ENCODE data around the gene TIMP3. TPM values are rescaled to one million over a fixed set of nuclear protein-coding genes. Genes with fewer than 3 reads are reported as not detected.

TIMP3 gene
- total RNA-seq, 1 donor from 2014 or later, result not detected

DNA sequence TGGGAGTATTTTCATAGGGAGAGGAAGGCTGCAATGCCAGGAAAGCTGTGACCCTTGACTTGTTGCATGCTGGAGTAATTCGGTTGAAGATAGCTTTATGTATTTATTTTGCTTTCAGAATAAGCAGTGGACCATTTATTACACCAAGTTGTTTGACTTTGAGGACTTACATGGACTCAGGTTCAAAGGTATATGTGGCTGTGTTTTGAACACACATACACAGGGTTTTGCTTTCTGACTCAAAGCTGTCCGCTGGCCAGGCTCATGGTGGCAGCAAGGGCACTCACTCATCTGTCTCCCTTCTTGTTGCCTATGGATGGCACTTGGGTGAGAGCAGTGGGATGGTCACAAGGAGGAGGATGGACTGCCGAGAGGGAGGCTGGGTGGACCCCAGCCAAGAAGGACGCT, 6.5 kb downstream of the TIMP3 start:
- intact Hi-C loops (cut with micrococcal nuclease), result no loop called here
- Mint-ChIP-seq H3K27ac (no peak overlapping the region), H3K4me1 (no peaks in the 10 kb centered on the region), H3K36me3 (ENCODE audit: low read depth) (no peaks in the 10 kb centered on the region), H3K9me3 (no peaks in the 10 kb centered on the region), H3K27me3 (peaks cover 13% of the 10 kb centered on the region), H3K4me3 (no peak overlapping the region)
- DNase-seq, result no peak

DNA sequence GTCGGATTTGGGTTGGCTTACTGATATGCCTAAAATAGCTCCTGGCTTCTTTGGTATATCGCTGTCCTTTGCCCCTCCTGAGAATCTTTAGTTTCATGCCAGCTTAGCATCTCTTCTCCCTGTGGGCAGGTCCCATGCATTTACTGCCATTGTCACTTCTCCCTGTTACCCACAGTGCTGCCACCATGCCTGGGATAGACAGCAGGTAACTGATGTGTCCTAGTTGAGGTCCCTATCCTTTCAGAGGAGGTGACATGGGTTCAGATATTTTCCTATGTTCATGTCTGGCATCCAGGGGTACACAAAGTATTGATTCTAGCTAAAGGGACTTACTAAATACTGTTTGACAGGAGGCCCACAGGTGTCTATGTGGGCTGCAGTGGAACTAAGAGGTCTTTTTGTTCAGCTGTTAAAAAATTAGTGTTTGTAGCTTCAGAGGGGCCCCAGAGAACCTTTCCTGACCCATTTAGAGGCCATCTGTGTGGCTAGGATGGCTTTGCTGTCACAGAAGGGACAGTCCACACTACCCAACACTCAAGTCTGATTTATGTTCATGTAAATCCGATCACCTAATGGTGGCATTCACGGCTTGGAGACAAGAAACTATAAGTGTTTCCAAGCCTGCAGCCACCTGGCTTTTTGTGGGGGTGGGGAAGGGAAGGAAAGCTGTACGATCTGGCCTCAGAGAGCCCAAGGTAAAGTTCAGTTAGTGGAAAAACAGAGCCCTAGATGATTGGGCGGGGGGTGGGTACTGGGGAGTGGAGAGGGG, 8.5 kb downstream of the TIMP3 start:
- H3K27ac Mint-ChIP-seq, result no peak overlapping the region
- peaks cover 1% of the 10 kb centered on the region for H3K27me3 Mint-ChIP-seq
- no peak for DNase-seq
- intact Hi-C loops (cut with micrococcal nuclease), result no loop called here
- no peak overlapping the region for H3K4me3 Mint-ChIP-seq
- H3K9me3 Mint-ChIP-seq, result no peaks in the 10 kb centered on the region
- no peaks in the 10 kb centered on the region for H3K36me3 Mint-ChIP-seq (ENCODE audit: low read depth)
- H3K4me1 Mint-ChIP-seq, result no peaks in the 10 kb centered on the region

DNA sequence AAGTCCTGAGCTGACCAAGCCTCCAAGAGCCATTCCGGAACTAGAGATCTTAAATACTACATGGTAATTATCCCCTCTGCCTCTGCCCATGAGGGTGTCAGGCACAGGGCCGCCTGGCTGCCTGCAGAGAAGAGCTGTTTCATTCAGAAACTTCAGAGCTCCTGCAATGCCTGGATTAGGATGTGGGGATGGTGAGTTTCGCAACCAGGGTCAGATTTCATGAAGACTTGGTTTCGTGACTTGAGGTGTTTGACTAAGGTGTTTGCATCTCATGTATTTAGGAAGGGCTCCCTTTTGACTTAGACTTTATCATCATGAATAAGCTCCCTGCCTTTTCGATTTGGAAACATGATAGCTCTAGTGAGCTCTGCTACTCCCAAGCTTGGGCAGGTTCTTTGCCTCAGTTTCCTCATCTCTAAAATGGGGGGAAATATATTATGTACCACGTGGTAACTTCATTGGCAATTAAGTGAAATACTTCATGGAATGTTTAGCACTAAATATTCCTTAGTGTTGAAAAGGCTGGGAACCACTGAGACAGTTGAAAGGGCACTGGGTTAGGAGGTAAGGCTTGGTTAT, 9.1 kb downstream of the TIMP3 start:
- Mint-ChIP-seq H3K27ac (no peak overlapping the region), H3K9me3 (no peaks in the 10 kb centered on the region), H3K36me3 (ENCODE audit: low read depth) (no peaks in the 10 kb centered on the region), H3K27me3 (peaks cover 1% of the 10 kb centered on the region), H3K4me1 (no peaks in the 10 kb centered on the region), H3K4me3 (no peak overlapping the region)
- intact Hi-C loops (cut with micrococcal nuclease), result no loop called here
- DNase-seq, result no peak

DNA sequence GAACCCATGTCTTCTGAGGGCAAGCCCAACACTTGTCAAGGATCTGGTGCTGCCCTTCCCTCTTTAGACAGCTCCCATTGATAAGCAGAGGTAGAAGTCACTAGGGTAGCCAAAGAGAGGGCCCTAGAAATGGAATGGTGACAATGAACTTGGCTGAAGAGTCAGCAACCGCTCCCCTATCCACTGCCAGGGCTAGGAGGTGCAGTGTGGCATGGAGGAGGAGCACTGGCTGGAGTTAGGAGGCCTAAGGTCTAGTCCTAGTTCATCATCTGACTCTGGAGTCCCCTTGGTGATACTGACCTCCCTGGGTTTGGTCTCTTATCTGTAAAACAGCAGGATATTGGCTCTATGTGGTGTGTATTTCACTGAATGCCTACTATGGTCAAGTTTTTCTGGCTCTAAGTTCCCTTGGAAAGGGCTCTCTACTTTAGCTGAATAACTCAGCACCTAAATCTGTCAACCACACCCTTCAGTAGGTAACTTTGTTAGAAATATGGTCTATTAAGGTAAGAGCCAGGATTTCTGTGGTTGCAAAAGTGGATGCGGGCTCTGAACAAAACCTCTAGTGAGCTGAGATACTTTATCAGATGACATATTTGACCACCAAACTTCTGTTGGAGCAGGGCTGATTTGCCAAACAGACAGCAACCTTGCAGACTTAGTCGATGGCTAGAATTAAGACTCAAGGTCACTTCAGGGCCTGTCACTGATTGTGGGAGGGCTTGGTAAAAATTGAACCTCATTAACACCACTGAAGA, 10.5 kb downstream of the TIMP3 start:
- no peak for DNase-seq
- peaks cover 1% of the 10 kb centered on the region for H3K27me3 Mint-ChIP-seq
- intact Hi-C loops (cut with micrococcal nuclease), result no loop called here
- no peak overlapping the region for H3K27ac Mint-ChIP-seq
- no peaks in the 10 kb centered on the region for H3K36me3 Mint-ChIP-seq (ENCODE audit: low read depth)
- H3K4me3 Mint-ChIP-seq, result no peak overlapping the region
- H3K4me1 Mint-ChIP-seq, result no peaks in the 10 kb centered on the region
- no peaks in the 10 kb centered on the region for H3K9me3 Mint-ChIP-seq

DNA sequence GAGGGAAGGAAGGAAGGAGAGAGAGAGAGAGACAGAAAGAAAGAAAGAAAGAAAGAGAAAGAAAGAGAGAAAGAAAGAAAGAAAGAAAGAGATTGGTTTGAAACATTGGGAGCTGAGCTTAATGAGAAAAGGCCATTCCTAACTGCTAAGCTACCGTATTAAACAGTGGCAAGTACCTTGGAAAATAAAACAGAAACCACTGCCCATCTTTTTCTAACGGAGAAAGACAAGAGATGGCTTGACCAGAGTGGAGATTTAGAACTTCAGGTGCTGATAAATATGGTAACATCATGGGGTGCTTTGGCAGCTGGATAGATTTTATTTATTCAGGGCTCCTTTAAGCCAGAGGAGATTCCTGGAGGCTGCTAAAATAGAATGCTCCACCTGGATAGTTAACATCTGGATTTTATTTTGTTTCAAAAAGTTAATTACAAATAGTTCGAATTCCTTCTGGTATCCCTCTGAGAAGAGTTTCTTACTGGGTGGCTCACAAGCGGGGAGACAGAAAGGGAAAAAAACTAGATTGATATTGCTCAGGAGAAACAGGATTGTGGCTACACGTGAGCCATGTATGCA, 12.9 kb downstream of the TIMP3 start:
- H3K36me3 Mint-ChIP-seq (ENCODE audit: low read depth), result no peaks in the 10 kb centered on the region
- intact Hi-C loops (cut with micrococcal nuclease), result no loop called here

DNA sequence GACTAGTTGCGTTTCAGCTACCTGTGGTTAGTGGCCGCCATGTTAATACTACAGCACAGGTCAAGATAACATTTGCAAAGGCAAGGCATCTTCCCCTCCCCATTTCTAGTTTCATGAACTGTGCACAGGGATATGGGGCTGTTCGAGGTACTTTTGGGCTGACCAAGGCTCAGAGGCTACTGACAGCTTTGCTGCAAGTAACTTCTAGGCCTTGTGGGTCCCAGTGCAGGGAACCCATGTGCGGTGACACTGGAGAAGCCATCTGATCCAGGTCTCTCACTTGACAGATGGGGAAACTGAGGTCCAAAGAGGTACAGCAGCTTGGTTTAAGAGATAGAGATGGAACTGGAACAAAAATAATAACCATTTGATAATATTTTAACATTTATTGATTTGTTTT, 13.6 kb downstream of the TIMP3 start:
- Mint-ChIP-seq H3K4me1 (no peaks in the 10 kb centered on the region), H3K4me3 (no peak overlapping the region), H3K27me3 (peaks cover 1% of the 10 kb centered on the region), H3K36me3 (ENCODE audit: low read depth) (no peaks in the 10 kb centered on the region), H3K27ac (no peak overlapping the region), H3K9me3 (no peaks in the 10 kb centered on the region)
- no peak for DNase-seq
- intact Hi-C loops (cut with micrococcal nuclease), result no loop called here

More for the DNA sequence above, 12.9 kb downstream of the TIMP3 start:
- H3K9me3 Mint-ChIP-seq, result no peaks in the 10 kb centered on the region
- H3K4me1 Mint-ChIP-seq, result no peaks in the 10 kb centered on the region
- no peak overlapping the region for H3K4me3 Mint-ChIP-seq
- DNase-seq, result no peak
- H3K27ac Mint-ChIP-seq, result no peak overlapping the region
- H3K27me3 Mint-ChIP-seq, result peaks cover 1% of the 10 kb centered on the region

DNA sequence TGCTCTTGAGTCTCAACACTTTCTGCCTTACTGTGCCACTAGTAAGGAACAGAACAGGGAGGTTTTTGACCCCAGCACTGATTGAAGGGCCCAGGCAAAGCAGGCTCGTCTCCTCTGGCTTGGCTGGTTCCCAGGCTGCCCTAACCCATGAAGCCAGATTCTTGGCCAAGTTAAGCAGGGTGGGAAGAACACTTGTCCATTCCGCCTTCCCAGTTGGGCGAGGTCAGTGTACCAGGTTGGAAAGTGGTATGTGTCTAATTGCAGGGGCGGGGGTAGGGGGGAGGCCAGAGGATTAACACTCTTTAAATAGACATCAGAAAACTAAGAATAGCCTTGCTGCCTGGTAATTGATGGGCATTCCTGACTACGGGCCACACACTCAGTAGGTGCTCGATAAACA, 14.4 kb downstream of the TIMP3 start:
- Mint-ChIP-seq H3K4me3 (no peak overlapping the region), H3K27ac (no peak overlapping the region), H3K4me1 (no peaks in the 10 kb centered on the region), H3K36me3 (ENCODE audit: low read depth) (no peaks in the 10 kb centered on the region), H3K9me3 (no peaks in the 10 kb centered on the region), H3K27me3 (peaks cover 1% of the 10 kb centered on the region)
- intact Hi-C loops (cut with micrococcal nuclease), result no loop called here
- no peak for DNase-seq

DNA sequence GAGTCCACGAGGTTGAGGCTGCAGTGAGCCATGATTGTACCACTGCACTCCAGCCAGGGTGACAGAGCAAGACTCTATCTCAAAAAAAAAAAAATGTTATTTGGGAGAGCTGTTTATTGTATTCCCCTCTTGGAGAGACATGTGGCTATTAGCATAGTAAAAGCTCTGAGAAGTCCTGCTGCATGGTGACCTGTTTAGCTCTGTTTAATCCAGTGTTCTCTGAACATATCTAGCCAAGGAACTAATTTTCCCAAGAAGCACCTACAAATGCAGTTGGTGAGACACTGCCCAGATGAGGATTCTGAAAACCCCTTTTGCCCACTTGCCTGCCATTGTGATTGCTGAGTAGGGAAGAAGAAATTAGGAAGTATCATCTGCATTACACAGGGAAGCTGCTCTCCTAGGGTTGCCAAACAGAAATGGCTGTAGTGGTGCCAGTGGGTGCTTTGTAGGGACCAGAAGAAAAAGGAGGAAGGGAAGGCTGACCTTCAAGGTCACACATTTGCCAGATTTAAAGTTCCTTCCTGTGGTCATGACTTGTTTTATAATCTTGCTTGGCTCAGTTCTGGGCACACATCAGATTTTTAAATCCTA, 15.7 kb downstream of the TIMP3 start:
- no peak overlapping the region for H3K4me3 Mint-ChIP-seq
- no peak for DNase-seq
- H3K4me1 Mint-ChIP-seq, result no peaks in the 10 kb centered on the region
- no peak overlapping the region for H3K27ac Mint-ChIP-seq
- H3K36me3 Mint-ChIP-seq (ENCODE audit: low read depth), result no peaks in the 10 kb centered on the region
- no peaks in the 10 kb centered on the region for H3K9me3 Mint-ChIP-seq
- peaks cover 1% of the 10 kb centered on the region for H3K27me3 Mint-ChIP-seq
- intact Hi-C loops (cut with micrococcal nuclease), result no loop called here

DNA sequence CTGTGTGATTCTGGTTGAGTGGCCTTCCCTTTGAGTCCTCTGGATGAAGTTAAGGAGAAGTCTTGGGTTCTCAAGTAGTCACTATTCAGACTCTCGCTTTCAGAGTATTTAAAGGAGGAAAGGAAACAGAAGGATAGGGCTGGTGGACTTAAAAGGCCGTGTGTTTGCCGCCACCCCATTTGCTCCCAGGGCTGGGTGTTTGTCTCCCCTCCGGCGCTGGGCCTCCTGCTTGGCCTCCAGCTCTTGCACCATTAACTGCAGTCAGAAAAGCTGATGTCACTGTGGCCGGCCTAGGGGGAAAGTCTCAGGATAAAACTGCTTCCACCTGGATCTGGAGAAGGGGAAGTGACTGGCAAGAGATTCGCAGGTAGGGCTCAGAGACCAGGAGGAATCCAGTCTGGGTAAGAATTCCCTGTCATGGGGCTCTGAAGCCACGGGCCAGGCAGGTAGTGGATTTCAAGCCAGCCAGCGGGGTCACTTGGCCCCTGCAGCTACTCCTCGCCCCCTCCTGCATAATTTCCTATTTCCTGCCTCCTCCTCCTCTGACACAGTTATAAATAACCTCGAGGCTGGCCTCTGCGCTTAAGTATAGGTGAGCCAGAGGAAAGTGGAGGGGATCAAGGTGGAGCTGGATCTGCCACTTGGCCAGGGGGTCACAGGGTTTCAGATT, 17.1 kb downstream of the TIMP3 start:
- intact Hi-C loops (cut with micrococcal nuclease), result no loop called here
- Mint-ChIP-seq H3K36me3 (ENCODE audit: low read depth) (no peaks in the 10 kb centered on the region), H3K4me1 (no peaks in the 10 kb centered on the region), H3K4me3 (no peak overlapping the region), H3K27ac (no peak overlapping the region), H3K9me3 (no peaks in the 10 kb centered on the region), H3K27me3 (peaks cover 1% of the 10 kb centered on the region)
- DNase-seq, result no peak

DNA sequence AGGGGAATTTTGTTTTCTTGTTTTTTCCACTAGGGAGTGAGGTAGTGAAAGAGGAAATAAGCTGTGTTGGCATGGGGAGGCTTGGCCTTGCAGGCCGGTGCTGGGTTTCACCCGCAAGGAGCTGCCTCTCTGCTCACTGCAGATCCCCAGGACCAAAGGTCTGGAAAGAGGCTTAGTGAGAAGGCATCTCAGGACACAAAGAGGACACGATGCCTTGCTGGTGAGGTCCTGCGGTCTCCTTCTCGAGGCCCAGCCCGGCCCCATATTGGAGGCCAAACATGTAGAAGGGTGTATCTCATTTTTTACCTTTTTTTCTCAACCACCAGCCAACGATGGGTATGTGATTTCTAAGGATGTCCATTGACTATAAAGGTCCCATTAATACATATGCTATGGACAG, 17.6 kb downstream of the TIMP3 start:
- no peaks in the 10 kb centered on the region for H3K9me3 Mint-ChIP-seq
- H3K27ac Mint-ChIP-seq, result no peak overlapping the region
- intact Hi-C loops (cut with micrococcal nuclease), result no loop called here
- H3K27me3 Mint-ChIP-seq, result no peaks in the 10 kb centered on the region
- H3K4me1 Mint-ChIP-seq, result no peaks in the 10 kb centered on the region
- DNase-seq, result no peak
- H3K36me3 Mint-ChIP-seq (ENCODE audit: low read depth), result no peaks in the 10 kb centered on the region
- no peak overlapping the region for H3K4me3 Mint-ChIP-seq

DNA sequence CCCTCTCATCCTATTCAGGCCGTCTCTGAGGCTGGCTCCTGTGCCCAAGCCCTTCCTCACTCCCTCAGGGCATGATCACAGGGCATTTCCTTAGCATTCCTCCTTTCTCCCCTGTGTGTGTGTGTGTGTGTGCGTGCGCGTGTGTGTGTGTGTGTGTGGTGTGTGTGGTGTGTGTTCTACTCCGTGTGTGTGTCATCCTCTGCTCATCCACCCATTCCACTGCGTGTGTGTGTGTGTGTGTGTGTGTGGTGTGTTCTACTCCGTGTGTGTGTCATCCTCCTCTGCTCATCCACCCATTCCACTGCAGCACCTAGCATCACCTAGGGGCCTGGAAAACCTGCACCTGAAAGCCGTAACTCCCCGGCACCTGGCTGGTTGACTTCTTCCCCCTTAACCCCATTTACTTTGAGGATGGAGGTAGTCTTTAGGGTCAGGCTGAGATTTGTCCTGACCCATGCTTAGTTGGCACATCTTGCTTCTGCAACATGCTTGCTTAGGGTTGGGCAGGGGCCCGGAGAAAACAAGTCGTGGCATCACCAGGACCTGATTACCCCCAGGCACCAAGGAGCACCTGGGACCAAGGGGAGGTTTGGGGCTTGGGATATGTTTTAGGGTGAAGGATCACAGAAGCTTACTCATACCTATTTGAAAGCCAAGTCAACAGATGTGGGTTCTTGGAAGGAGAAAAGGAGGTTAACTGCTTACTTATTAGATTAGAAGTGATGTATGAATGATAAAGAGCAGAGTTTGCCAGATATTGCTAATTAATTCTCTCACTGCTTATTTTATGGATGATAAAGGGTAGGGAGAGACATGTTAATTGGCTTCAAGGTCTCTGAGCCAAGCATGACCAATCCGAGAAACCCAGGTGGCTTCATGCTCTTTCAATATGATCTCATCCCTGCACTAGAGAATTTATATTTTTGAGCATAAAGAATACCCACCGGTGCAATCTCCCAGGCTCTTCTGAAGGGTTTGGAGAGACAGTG, 18.9 kb downstream of the TIMP3 start:
- no peak overlapping the region for H3K27ac Mint-ChIP-seq
- DNase-seq, result no peak
- intact Hi-C loops (cut with micrococcal nuclease), result no loop called here
- H3K36me3 Mint-ChIP-seq (ENCODE audit: low read depth), result no peaks in the 10 kb centered on the region
- no peaks in the 10 kb centered on the region for H3K9me3 Mint-ChIP-seq
- no peak overlapping the region for H3K4me3 Mint-ChIP-seq
- H3K27me3 Mint-ChIP-seq, result no peaks in the 10 kb centered on the region
- H3K4me1 Mint-ChIP-seq, result no peaks in the 10 kb centered on the region

DNA sequence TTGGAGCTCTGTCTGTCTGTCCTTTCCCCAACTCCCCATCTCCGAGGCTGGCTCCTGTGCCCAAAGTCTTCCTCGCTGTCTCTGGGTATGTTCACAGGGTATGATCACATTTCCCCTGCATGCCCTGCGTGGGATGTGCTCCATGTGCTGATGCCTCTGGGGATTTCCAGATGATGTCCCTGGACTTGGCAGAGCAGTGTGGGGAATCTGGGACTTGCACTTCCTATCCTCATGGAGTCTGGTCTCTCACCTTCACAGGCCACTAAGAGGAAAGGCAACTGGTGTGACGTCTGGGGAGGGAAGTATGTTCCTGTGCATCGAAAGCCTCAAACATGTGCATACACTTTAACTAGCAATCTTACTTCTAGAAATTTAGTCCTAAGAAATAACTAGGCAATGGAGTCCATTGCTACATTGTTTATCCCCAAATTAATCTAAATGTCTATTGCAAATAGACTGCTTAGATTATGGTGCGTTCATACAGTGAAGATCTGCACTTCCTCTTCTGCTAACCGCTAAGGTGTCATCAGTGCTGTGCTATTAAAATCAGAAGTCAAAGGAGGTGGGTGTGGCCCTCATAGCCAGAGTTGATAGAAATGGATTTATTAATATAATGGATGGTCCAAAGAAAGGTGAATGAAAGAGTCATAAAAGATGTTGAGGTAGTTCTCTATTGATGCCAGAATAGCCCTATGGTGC, 20.8 kb downstream of the TIMP3 start:
- Mint-ChIP-seq H3K4me1 (no peaks in the 10 kb centered on the region), H3K36me3 (ENCODE audit: low read depth) (no peaks in the 10 kb centered on the region), H3K27ac (no peak overlapping the region), H3K4me3 (no peak overlapping the region), H3K27me3 (no peaks in the 10 kb centered on the region), H3K9me3 (no peaks in the 10 kb centered on the region)
- no peak for DNase-seq
- intact Hi-C loops (cut with micrococcal nuclease), result no loop called here
